Kidney tubule cell (primary cell): Measurements from ENCODE around the gene TCAF2.
"Not testable (repeated sequence)": the region's sequence is repeated elsewhere in the genome, so short reads cannot be mapped to it uniquely, and the experiment has no call there.

Experiments
- DNase-seq: peaks from one replicate; pipeline ENCODE4 v3.0.0-alpha.2; 2018; ENCODE audit warnings: low spot score

TCAF2 gene

DNA sequence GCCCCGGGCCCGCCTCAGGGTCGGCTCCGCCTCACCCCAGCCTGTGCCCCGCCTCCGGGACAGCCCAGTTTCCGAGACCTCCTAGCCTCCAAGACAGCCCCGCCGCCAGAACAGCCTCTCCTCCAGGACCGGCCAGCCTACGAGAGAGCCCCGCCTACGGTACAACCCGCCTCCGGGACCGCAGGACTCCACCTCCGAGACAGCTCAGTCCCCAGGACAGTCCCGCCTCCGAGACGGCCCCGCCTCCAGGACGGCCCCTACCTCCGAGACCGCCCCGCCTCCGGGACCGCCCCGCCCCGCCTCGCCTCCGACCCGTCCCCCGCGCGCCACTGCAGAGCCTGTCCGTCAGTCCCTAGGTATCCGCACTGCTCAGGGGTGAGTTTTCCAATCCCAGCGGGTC lies at the start of gene TCAF2:
TSS of gene TCAF2 (plus strand) at position 329 of the 400 bp plus-strand sequence.
- DNase-seq: not testable (repeated sequence)

DNA sequence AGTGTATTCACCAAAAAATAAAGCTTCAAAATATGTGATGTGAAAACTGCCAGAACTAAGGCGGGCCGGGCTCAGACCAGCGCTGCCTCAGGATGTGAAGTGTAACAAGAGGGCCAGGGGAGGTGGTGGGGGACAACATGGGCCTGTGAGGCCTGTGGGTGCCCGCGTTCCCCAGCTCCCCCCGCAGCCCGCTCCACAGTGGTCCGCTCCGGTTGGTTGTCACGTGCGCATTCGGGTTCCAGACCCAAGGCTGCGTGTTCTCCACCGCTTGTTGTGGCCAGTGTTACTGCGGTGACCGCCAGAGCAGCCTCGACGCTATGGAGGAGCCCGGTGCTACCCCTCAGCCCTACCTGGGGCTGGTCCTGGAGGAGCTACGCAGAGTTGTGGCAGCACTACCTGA lies 49.3 kb upstream of the TCAF2 start, which contains the start of gene CTAGE15:
TSS of gene CTAGE15 (plus strand) at position 301 of the 400 bp plus-strand sequence. CDS start at position 318, 17 bp downstream.
- not testable (repeated sequence) for DNase-seq

DNA sequence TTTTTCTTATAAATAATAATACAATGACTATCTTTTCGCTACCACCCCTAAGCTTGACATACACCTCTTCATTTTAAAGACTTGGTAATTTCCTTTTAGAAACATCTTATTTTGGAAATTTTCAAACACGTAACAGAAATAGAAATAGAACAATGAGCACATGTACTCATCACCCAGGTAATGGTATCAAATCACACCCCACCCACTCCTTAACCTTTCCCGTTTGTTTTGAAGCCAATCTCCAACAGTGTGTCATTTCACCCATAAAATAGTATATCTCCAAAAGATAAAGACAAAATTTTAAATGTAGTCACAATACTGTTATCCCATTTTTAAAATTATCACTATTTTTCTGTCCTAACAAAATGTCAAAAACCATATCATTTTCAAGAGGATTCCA lies 32.6 kb upstream of the TCAF2 start:
- DNase-seq: not testable (repeated sequence)

DNA sequence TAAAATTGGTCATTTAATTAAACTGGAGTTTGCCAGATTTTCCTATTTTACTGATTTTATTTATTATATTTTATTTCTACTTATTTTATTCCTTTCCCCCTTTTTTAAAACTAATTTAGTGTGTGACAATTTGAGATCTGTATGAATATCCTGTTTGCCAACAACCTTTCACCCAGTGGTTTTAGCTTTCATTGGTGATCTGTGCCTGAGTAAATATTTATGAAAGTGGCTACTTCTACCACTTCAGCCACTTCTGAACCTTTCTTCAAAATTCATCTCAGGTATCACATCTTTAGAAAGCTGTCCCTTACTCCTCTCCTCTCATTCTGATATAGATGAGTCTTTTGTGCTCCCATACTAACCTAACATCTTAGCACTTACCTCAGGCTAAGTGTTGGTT lies 30.9 kb upstream of the TCAF2 start:
- DNase-seq: not testable (repeated sequence)

DNA sequence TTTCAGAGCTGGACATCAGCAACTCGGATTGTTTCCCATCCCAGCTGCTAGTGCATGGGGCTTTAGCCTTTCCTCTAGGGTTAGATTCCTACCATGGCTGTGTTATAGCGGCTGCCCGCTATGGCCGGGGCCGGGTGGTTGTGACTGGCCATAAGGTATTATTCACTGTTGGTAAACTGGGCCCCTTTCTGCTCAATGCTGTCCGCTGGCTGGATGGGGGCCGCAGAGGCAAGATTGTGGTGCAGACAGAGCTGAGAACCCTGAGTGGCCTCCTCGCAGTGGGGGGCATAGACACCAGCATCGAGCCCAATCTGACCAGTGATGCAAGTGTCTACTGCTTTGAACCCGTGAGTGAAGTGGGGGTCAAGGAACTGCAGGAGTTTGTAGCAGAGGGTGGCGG lies 22.7 kb upstream of the TCAF2 start:
- DNase-seq: not testable (repeated sequence)

DNA sequence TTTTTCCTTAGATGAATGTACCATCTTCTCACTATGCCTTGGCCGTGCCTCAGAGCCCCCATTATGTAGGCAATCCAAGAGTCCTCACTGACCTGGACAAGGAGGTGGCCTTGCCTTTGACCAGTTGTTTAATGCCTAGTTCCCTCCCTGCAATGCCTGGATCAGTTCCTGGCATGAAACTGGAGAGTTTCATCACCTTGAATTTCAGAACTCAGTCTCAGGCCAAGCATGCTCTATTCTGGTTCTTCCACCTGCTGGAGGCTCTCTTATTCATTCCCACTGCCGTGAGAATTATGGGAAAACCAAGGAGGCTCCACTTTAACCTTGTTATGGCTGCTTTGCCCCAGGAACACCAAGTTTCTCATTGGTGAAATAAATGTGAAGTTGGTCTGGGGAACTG lies 17.2 kb upstream of the TCAF2 start:
- DNase-seq: not testable (repeated sequence)

DNA sequence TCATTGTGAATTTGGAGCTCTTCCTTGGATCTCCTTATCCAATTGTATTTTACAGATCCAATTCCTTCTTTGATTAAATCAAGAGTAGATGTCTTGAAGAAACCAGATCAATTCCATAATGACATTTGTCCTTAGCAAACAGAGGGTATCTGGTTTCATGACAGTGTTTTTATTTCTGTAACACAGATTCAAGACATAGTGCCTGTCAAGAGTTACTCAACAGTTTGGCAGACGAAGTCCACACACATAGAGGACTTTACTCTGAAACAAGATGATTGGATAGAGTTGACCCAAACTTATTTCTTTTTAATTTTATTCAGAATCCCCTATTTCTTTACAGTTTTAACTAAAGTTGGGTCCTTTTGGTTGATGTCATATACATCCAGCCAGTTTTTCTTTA lies 14.7 kb upstream of the TCAF2 start:
- not testable (repeated sequence) for DNase-seq

DNA sequence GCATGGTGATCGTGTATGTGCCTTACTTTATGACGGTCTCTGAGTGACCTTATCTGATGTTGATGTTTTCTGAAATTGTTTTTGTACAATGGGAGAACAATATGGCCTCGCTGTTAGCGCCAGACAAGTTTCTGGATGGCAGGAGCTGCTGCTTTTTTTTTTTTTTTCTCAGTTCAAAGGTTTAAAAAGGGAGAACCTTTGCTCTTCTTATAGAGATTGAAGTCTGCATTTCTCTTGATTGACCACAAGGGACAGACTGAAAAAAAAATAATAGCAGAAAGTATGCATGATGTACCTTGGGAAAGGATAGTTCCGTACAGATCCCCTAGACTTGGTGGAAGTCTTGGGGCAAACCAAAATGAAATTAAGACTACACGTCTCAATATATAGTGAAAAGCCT lies 5.2 kb upstream of the TCAF2 start:
- not testable (repeated sequence) for DNase-seq

DNA sequence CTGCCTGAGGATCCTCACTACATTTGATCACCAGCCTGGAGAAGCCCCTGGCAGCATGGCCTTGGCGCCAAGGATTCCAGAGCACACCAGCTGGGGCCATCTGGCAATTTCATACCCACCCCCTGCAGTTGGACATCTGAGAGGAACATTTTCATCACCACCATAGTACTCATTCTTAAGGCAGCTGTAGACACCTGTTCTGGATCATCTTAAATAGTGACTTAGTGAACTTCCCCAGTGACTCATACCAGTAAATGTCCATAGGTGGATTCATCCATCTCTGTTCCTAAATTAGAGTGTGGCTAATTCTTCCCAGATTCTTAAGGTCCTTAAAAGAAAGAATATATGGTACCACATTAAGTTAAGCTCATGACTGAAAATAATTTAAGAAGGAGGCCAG lies 3.6 kb upstream of the TCAF2 start:
- DNase-seq: not testable (repeated sequence)

DNA sequence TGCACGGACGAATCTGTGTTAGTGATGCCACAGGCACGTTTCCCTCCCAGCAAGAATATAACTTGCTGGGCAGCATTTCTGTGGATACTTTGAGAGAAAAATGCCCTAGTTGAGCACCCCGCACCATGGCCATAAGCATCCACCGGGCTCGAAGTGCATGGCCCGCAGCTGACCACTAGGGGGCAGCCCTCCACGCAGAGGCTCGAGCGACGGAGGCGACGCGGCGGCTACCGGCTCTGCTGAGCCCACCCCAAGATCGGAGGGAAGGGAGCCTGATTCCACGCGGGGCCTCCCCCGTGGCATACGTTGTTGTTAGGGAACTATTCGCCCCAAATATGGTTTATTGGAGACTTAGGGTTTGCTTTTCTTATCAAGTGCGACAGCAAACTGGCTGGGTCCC lies 716 bp upstream of the TCAF2 start:
- DNase-seq: not testable (repeated sequence)

DNA sequence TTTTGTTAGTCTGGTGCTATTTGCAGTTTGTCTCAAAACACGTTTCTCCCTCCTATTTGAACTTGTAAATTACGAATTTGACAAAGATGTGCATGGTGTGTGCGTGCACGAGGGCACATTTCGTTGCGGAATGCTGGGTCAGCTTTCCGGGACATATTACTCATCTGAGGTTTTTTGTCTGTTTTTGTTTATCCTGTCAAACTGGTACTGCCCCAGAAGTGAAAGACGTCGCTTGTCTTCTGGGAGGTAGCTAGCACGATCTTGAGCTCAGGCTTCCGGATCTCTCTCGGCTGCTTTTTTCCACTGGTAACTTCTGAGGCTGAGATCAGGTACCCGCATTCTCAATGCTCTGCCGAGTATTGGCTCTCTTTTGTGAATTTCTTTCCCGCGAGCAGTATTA lies 401 bp downstream of the TCAF2 start:
- DNase-seq: not testable (repeated sequence)

DNA sequence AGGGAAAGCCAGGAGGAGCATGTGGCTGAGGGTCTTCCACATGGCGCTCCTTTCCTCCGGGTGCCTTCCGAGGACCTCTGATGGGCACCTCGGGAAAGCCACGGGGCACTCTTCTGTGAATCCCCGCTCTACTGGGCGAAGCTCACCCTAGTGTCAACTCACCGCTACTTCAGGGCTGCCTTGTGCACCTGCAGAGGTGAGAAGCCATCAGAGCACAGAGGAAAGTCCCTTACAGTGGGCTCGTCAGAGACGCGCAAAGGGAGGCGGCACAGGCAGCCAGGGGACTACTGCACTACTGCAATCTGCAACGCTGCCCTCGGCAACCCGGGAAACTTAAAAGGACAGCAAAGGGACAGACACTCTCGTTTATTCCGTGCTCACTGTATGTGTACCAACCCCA lies 1.4 kb downstream of the TCAF2 start:
- DNase-seq: not testable (repeated sequence)

DNA sequence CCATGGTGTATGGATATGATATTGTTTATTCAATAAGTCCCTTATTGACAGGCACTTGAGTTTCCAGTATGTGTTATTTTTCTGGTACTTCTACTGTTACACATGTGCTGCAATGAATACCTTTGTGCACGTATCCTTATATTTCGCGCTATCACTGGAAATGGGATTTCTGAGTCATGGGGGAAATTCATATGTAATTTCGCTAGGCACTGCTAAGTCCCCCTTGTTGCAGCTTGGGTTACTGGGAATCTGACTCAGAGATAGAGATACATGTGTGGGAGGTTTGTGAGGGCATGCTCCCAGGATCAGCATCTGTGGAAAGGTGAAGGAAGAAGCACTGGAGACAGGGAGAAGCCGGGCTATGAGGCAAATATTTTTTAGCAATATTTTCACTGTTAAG lies 9.9 kb downstream of the TCAF2 start:
- DNase-seq: not testable (repeated sequence)

DNA sequence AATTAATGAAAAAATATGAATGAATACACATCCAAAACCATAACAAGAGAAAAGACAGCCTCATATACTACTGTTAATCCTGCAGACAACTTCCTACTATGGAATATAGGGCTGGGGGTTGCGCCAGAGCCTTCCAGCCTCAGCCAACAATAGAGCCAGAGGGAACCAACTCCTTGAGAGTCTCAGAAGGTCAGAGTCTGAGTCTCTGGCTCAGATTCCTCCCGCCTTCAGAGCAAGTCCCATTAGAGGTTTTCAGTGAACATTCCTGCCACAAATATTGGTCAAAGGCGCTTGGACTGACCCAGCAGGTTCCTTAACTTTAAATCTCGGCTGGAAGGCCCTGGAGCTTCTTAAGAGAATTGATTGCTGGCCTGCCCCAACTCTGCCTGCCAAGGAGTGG lies 11.7 kb downstream of the TCAF2 start:
- not testable (repeated sequence) for DNase-seq

DNA sequence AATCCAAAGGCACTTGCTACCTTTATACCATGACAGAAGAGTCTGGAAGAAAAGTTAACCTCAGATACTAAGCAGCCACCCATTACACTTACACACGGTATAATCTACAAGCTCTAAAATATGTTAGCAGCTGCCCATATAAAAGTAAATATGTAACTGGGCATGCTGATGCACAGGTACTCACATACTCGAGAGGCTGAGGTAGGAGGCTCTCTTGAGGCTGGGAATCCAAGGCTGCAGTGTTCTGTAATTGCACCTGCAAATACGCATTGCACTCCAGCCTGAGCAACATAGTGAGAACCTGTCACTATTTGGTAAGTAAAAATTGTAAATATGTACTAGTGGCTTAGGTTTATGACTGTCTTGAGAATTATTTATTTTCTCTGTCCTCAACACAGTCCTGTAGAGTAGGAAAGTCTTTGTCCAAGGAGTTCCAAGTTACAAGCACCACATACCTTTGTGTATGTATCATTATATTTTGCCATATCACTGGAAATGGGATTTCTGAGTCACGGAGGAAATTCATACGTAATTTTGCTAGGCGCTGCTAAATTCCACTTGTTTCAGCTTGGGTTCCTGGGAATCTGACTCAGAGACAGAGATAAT lies 12.3 kb downstream of the TCAF2 start:
- DNase-seq: not testable (repeated sequence)

DNA sequence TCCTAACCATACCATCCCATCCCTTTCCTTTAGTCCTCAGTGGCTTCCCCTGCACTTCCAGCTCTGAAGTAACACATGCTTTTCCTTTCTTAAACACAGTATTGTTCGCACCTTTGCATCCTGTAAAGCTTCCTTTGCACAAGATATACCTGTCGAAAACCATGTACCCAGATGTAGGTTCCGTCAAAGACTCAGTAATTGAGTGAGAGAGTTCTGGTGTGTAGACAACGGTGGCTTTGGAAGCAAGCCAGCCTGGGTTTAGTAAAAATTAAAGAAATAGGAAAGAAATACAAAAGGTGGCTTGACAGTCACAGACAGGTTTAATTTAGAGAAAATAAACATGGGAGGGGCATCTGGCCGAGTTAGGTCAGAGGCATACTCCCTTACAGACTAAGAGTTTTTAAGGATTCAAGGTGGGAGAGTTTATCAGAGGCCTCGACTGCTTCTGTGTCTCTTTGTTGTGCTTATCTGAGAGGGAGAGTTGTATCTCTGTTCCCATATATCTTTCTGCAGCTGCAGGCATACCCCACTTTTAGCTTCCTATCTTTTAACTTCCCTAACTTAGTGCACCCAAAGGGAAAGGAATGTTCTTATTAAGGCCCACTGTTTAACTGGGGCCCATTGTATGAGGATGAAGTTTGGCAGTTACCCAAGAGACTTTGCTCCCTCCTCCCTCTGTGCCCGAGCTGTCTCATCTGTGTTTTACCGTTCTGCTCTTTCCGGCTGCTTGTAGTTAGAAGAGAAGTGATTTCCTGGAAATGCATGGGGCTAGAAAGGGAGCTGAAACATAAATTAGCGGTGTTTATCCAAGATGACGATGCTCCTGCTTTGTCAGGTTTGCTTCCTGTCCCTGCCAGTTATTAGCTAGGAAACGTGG lies 14.8 kb downstream of the TCAF2 start:
- not testable (repeated sequence) for DNase-seq

DNA sequence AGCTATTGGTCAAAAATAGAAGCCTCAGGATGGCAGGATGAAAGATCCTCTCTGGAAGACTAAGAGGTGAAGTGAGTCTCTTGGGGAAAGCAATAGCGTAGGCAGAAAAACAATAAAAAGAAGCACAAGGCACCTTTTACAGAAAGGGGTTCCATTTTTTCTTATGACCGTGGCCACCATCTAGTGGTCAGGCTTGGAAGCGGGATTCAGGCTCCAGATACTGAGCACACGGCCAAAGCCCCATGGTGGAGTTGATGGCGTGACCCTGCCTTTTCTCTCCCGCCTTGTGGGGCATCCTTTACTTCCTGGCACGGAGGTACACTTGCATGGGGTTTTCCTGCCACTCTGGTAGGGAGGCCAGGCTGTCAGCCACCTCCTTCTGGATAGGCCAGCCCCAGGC lies 18.6 kb downstream of the TCAF2 start:
- DNase-seq: not testable (repeated sequence)

DNA sequence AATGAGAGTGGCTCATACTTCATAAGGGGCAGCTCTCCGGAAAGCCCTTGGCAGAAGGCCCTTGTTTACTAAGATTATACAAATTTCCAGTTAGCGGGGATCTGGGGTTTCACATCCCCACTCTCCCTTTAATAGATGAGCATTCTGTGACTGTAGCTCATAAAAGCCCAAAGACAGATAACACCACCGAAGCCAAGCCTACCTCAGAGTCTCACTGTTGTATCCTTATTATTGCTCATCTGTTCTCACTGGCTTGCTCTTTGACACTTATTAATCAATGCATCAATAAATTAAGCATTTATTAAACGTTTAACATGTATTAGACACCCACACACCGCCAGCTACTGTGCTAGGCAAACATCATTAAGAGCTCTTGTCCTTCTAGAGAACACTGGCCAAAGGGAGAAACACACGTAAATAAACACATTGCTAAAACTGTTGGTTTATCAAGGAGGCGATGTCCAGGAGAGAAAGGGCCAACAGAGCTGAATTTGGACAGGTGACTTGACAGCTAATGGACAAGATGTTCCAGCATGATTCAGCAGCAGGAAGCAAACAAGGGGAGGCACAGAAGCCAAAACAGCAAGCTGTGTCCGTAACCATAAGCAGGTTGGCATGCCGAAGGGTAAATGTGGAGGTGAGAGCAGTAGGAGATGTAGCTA lies 19.9 kb downstream of the TCAF2 start:
- not testable (repeated sequence) for DNase-seq

DNA sequence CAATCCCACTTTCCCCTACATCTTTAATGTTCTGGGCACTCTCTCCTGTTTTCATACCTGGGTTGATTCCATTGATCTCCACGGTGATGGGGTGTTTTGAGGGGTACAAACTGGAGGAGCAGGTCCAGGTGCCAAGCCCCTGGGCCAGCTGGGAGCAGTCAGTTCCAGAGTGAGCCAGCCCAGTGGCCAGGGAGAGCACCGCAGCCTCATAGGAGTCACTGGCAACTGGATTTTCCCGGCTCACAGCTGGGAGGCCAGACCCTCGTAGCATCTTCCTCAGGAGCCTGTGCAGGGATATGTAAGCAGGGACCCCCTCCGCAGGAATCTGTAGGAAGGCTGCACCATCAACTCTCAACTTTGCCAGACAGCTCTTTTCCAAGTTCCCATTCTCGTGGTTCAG lies 25.8 kb downstream of the TCAF2 start:
- DNase-seq: not testable (repeated sequence)

DNA sequence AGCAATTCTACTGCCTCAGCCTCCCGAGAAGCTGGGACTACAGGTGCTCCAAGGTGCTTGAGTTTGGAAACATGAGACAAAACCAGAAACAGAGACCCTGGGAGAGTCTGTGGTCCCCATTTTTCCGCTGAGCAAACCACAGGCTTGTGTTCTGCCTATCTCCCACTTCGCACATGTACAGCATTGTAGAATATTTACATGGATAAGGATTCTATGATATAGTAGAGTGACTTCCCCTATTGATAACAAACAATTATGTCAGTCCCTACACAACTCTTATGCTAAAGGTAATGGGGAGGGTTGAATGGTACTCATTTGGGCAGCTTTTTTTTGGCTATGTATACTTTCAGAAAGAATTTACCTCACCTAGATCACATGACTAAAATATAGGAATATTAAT lies 29.1 kb downstream of the TCAF2 start:
- not testable (repeated sequence) for DNase-seq

DNA sequence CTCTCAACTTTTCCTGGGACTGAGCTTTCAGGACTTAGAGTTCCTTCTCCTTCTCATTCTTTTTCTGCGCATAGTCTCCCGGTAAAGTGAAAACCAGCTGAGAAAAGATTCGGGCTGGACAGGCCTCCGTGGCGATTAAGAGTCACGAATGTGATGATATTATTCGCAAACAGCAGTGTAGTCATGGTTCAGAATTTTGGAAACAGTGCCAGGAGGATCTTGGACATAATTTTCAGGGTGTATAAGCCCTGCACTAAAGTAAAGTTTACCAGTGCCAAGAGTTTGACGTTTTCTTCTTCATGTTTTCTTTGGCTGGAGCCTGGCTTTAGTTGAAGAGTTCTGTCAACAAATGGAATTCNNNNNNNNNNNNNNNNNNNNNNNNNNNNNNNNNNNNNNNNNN lies 29.7 kb downstream of the TCAF2 start:
- not testable (repeated sequence) for DNase-seq
